Astrocyte of the spinal cord (primary cell): ENCODE results near the gene NCR3LG1.

Experiments used
- DNase-seq: peaks from one replicate; pipeline ENCODE4 v3.0.0; 2011; ENCODE audit warnings: low read depth, low spot score
- H3K4me3 ChIP-seq: 2 replicates; pipeline ENCODE4 v1.5.1; 2011; ENCODE audit warnings: low read depth, mild to moderate bottlenecking, low read length, moderate library complexity
- in situ Hi-C: cut with HindIII; loops from 2 replicates; pipeline ENCODE4 v1.10.0; 2017; ENCODE audit warnings: low sequenced_read_pairs
- TF ChIP-seq, protein P1 (sequence below): IDR thresholded peaks from 2 replicates; pipeline ENCODE4 v1.5.1; 2012; ENCODE audit warnings: low read depth, mild to moderate bottlenecking, low read length, inconsistent platforms

NCR3LG1 gene

DNA sequence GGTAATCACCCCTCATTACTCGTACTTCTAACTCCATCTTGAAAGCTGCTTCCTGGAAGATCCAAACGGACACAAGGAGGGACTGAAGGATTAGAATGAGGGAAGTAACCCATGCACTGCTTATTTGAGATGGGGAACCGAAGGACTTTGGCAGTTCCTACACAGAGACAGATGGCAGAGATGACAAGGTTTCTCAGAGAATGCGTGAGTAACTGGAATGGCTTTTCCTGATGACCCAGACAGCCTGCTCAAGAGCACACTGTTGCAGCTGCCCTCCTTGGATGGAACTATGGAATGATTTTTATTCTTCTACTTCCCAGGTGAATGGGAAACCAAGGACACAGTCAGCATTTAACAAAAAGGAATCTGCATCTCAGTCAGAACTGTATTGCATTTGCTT lies 29.6 kb downstream of the NCR3LG1 start:
- no peak for DNase-seq

DNA sequence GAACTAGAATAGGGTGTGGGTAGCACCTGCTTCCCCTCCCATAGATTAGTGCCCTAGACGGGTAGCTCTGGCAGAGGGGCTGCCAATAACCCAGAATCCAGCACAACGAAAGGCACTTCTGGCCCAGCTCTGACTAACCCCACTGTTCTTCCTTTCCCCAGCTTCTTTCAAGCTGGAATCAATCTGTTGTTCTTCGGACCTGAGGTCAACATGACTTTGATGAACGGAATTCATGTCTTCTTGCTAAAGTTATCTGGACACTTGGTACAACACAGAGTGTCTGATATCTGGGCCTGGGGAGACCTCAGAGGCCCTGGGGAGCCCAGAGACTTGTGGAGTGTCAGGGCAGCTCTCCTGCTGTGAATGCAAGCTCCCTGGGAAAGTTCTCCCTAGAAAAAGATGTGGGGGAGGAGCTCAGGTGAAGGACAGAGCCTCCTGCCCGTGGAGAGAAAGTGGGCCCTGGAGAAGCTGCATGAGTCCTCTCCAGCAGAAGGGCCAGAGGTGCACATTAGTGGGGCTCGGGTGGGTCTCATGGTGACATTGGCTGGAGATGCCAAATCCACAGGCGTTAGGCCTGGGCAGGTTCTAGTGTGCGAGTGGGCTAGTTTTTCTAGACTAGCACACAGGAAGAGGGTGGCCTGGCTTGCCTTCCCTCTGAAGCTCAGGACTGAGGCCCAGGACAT lies 30.6 kb downstream of the NCR3LG1 start:
- in situ Hi-C loops: no loop called here
- no peak for DNase-seq

More for the DNA sequence above, 29.6 kb downstream of the NCR3LG1 start:
- H3K4me3 ChIP-seq: no peak overlapping the region
- TF ChIP-seq, protein P1, sequence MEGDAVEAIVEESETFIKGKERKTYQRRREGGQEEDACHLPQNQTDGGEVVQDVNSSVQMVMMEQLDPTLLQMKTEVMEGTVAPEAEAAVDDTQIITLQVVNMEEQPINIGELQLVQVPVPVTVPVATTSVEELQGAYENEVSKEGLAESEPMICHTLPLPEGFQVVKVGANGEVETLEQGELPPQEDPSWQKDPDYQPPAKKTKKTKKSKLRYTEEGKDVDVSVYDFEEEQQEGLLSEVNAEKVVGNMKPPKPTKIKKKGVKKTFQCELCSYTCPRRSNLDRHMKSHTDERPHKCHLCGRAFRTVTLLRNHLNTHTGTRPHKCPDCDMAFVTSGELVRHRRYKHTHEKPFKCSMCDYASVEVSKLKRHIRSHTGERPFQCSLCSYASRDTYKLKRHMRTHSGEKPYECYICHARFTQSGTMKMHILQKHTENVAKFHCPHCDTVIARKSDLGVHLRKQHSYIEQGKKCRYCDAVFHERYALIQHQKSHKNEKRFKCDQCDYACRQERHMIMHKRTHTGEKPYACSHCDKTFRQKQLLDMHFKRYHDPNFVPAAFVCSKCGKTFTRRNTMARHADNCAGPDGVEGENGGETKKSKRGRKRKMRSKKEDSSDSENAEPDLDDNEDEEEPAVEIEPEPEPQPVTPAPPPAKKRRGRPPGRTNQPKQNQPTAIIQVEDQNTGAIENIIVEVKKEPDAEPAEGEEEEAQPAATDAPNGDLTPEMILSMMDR: no peak
- in situ Hi-C loops: no loop called here

GRCh38 chr11:17383461-17383860 lies 31.9 kb downstream of the NCR3LG1 start:
- no peak for DNase-seq
- no peak overlapping the region for H3K4me3 ChIP-seq
- in situ Hi-C loops: no loop called here
- TF ChIP-seq, protein P1: no peak

More for the DNA sequence above, 30.6 kb downstream of the NCR3LG1 start:
- H3K4me3 ChIP-seq: no peak overlapping the region
- TF ChIP-seq, protein P1: no peak

GRCh38 chr11:17384002-17384511 lies 32.5 kb downstream of the NCR3LG1 start:
- TF ChIP-seq, protein P1: peak; percentile 93
- peak; percentile 77 for DNase-seq
- no peak overlapping the region for H3K4me3 ChIP-seq
- in situ Hi-C loops: no loop called here

DNA sequence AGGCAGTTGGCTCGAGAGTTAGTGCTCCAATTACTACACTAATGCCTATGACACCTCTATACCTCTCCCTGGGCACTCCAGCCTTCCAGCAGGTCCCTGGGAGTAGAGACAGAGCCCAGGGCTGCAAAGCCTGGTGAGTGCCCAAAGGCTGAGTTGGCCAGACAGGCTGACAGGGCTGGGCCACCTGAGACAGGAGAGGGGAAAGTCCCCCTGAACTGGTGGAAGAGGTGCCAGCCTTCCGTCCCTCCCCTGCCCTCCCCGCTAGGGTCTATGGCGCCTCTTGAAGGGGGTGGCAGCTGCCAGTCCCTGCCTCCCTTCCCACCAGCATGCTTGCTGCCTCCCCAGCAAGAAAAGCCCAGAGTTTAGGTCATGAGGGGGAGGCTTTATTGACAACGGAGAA lies 33.9 kb downstream of the NCR3LG1 start:
- in situ Hi-C loops: no loop called here

GRCh38 chr11:17385926-17386325 lies 34.3 kb downstream of the NCR3LG1 start:
- DNase-seq: no peak
- TF ChIP-seq, protein P1: no peak
- H3K4me3 ChIP-seq: no peak overlapping the region
- in situ Hi-C loops: no loop called here

More for the DNA sequence above, 33.9 kb downstream of the NCR3LG1 start:
- DNase-seq: no peak
- H3K4me3 ChIP-seq: no peak overlapping the region
- TF ChIP-seq, protein P1: no peak
